ENCODE measurements around the gene SLC23A1.

GRCh38 chr5:139384591-139385051 is 1.5 kb upstream of the SLC23A1 start:
- TF ChIP-seq CTCF (IDR thresholded peaks at IDR 0.05): no peak
- no peak for TF ChIP-seq POLR2A (IDR thresholded peaks at IDR 0.05)
